Measurements from ENCODE around the gene KCNG2.

The KCNG2 gene

DNA sequence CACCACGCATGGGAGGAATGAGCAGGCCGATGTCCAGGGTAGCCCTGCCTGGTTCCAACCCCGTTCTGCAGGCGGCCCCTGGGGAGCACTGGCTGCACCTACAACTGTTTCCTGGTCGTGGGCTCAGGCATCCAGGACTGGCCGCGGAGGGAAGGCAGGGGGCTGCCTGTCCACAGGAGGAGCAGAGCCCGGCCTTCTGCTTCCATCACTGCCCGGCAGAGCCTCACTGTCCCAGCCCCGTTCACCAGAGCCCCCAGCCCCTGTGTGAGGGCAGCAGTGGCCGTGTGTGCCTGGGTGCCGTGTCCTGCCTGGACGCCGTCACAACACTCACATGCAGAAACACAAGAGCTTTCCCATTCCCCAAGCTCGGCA, 56.2 kb downstream of the KCNG2 start:
- Histone ChIP-seq H3K9me3 (ENCODE audit: insufficient read depth, low read length) (no peaks in the 10 kb centered on the region), H3F3A (ENCODE audit: insufficient read depth) (no peaks in the 10 kb centered on the region), H3K9ac (ENCODE audit: low read length) (no peak overlapping the region), H3K27ac (ENCODE audit: low read depth, low read length) (no peak overlapping the region), H3K79me2 (ENCODE audit: insufficient read depth, low read length) (no peaks in the 10 kb centered on the region), H3K4me2 (ENCODE audit: low read depth, low read length, poor library complexity, severe bottlenecking) (no peak overlapping the region), H2AFZ (ENCODE audit: low read depth, low read length, severe bottlenecking) (no peak overlapping the region), H3K27me3 (ENCODE audit: low read length) (no peaks in the 10 kb centered on the region), H4K20me1 (ENCODE audit: low read depth, low read length) (no peaks in the 10 kb centered on the region), H3K36me3 (ENCODE audit: low read length) (no peaks in the 10 kb centered on the region), H3K9me2 (replicated peaks; ENCODE audit: insufficient read depth, low read length) (no peaks in the 10 kb centered on the region), H3K4me3 (ENCODE audit: insufficient read depth, low read length, poor library complexity, severe bottlenecking) (no peak overlapping the region)
- TF ChIP-seq EZH2phosphoT487 (conservative IDR thresholded peaks at IDR 0.05; ENCODE audit: low read length): no peak
- TF ChIP-seq, protein P1, sequence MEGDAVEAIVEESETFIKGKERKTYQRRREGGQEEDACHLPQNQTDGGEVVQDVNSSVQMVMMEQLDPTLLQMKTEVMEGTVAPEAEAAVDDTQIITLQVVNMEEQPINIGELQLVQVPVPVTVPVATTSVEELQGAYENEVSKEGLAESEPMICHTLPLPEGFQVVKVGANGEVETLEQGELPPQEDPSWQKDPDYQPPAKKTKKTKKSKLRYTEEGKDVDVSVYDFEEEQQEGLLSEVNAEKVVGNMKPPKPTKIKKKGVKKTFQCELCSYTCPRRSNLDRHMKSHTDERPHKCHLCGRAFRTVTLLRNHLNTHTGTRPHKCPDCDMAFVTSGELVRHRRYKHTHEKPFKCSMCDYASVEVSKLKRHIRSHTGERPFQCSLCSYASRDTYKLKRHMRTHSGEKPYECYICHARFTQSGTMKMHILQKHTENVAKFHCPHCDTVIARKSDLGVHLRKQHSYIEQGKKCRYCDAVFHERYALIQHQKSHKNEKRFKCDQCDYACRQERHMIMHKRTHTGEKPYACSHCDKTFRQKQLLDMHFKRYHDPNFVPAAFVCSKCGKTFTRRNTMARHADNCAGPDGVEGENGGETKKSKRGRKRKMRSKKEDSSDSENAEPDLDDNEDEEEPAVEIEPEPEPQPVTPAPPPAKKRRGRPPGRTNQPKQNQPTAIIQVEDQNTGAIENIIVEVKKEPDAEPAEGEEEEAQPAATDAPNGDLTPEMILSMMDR (IDR thresholded peaks at IDR 0.05; ENCODE audit: insufficient read depth, low read length, poor library complexity, severe bottlenecking): no peak

DNA sequence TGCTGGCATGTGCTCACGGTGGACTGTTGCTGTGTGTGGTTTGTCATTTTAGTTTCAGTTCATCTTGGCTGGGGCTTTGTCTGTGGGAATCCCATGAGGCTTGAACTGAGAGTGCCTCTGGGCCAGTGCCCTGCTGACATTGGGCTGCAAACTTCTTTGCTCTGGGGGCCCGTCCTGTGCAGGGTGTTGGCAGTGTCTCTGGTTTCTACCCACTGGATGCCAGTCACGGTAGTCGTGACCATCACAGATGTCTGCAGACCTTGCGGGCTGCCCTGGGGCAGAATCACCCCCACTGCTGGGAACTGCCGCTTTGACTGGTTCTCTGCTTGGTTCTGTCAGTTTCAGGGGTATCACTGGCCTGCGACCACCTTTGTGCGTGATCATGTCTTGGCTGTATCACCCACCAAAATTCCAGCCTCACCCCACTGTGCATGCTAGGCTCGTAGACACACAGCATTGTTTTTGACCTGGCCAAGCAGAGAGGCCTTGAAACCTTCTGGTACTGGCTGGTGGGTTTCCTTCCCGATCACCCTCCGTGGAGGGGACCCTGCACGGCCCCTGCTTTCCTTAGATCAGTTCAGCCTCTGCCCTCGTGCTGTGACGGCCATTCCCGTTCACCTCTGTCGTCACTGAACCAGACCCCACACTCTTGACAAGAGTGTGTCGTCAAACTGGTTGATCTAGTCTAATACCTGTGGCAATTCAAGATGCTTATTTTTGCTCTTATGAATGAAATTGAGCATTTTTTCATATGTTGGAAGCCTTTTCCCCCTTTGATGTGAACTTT, 57.6 kb downstream of the KCNG2 start:
- TF ChIP-seq EZH2phosphoT487 (conservative IDR thresholded peaks at IDR 0.05; ENCODE audit: low read length): no peak
- TF ChIP-seq, protein P1 (IDR thresholded peaks at IDR 0.05; ENCODE audit: insufficient read depth, low read length, poor library complexity, severe bottlenecking): no peak
- H3K79me2 ChIP-seq (ENCODE audit: insufficient read depth, low read length): no peaks in the 10 kb centered on the region
- H3K4me3 ChIP-seq (ENCODE audit: insufficient read depth, low read length, poor library complexity, severe bottlenecking): no peak overlapping the region
- H3K9me3 ChIP-seq (ENCODE audit: insufficient read depth, low read length): no peaks in the 10 kb centered on the region
- no peak overlapping the region for H3K9ac ChIP-seq (ENCODE audit: low read length)
- H3K36me3 ChIP-seq (ENCODE audit: low read length): no peaks in the 10 kb centered on the region
- no peaks in the 10 kb centered on the region for H4K20me1 ChIP-seq (ENCODE audit: low read depth, low read length)
- no peak overlapping the region for H2AFZ ChIP-seq (ENCODE audit: low read depth, low read length, severe bottlenecking)
- H3F3A ChIP-seq (ENCODE audit: insufficient read depth): no peaks in the 10 kb centered on the region
- no peak overlapping the region for H3K27ac ChIP-seq (ENCODE audit: low read depth, low read length)
- no peaks in the 10 kb centered on the region for H3K9me2 ChIP-seq (replicated peaks; ENCODE audit: insufficient read depth, low read length)
- no peaks in the 10 kb centered on the region for H3K27me3 ChIP-seq (ENCODE audit: low read length)
- no peak overlapping the region for H3K4me2 ChIP-seq (ENCODE audit: low read depth, low read length, poor library complexity, severe bottlenecking)

DNA sequence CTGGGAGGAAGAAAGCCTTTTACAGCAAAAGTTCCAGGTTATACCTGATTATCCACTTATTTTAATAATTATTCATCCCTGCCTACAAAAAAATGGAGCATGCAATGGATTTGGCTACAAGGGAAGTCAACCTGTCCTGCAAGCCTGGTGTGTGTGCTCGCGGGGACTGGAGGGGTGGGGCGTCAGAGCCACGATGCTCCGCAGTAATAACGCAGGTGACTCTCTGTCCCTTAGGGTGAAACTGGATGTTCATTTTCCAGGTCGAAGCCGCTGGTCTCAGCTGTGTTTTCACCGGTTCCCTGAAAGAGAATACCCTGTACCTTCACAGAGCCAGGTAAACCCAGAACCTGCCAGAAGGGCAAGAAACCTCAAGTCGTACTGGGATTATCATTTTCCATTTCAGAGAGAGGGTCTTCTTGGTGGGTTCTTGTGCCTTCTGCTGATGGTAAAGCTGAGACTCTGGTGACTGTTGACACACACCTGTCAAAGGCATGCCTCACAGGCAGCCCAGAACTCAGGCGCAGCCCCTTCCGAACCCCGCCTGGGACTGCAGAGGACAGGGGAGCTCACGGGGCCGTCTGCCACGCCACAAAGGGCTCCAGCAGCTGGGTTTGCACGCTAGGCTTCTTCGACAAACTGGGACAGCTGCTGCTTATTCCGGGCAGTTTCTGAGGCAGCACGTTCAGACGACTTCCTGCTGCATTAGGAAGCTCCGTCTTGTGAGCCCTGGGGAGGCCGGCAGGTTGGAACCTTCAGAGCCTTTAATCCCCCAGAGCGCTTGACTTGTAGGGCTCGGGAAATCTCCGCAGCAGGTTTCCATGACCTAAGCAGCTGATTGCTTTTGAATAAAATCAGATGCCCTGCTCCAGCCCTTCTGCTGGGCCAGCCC, 58.6 kb downstream of the KCNG2 start:
- Histone ChIP-seq H2AFZ (ENCODE audit: low read depth, low read length, severe bottlenecking) (no peak overlapping the region), H3K9me3 (ENCODE audit: insufficient read depth, low read length) (no peaks in the 10 kb centered on the region), H3K36me3 (ENCODE audit: low read length) (no peaks in the 10 kb centered on the region), H3K9ac (ENCODE audit: low read length) (no peak overlapping the region), H3K9me2 (replicated peaks; ENCODE audit: insufficient read depth, low read length) (no peaks in the 10 kb centered on the region), H3K27me3 (ENCODE audit: low read length) (no peaks in the 10 kb centered on the region), H4K20me1 (ENCODE audit: low read depth, low read length) (no peaks in the 10 kb centered on the region), H3K27ac (ENCODE audit: low read depth, low read length) (no peak overlapping the region), H3K79me2 (ENCODE audit: insufficient read depth, low read length) (no peaks in the 10 kb centered on the region), H3K4me3 (ENCODE audit: insufficient read depth, low read length, poor library complexity, severe bottlenecking) (no peak overlapping the region), H3F3A (ENCODE audit: insufficient read depth) (no peaks in the 10 kb centered on the region), H3K4me2 (ENCODE audit: low read depth, low read length, poor library complexity, severe bottlenecking) (no peak overlapping the region)
- TF ChIP-seq, protein P1 (IDR thresholded peaks at IDR 0.05; ENCODE audit: insufficient read depth, low read length, poor library complexity, severe bottlenecking): no peak
- no peak for TF ChIP-seq EZH2phosphoT487 (conservative IDR thresholded peaks at IDR 0.05; ENCODE audit: low read length)

All from SU-DHL-6 (cell line).